ENCODE data around the gene UMOD.

UMOD gene

DNA sequence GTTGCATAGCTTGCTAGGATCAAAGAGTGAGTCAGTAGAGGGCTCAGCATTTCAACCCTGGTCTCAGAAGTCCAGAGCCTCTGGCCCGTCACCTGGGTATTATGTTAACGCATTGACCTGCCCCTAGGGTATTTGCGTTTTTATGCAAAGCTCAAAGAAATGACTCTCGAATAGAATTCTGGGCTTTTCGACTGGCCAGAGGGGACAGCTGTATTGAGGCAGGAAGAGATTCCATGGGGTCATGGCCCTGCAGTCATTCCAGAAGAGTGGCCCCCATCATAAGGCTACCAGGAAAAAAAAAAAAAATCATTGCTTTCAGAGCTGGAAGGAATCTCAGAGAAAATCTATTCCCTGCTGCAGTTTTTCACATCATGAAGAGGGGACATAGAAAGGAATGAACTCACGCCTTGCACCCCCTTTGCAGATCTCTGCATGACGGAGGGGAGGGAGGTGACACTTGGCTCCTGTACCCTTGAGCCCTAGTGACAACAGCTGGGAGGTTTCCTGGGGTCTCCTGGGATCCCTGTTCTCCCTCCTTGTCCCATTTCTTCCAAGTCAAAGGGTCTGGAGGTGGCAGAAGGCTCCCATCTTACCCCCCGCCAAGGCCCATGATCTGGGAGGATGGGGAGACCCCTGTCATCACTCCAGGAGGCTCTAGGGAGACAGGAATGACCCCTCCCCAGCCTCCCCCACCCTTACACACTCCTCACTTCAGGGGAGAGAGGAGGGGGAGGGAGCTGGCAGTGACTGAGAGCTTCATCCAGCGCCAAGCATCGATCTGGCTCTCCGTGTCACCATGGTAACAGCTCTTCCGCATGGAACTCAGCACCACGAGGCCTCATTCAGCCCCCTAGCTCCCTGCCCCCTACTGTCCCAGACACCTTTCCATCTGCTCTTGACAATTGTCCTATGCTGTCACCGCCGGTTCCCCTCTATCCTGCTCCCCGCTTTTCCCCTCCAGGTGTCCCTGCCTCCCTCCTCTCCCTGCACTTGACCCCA, 61.0 kb downstream of the UMOD start:
- no peak for DNase-seq

- DNase-seq, result no peak
Observed at GRCh38 chr16:20289571-20289970, 62.9 kb downstream of the UMOD start.

DNA sequence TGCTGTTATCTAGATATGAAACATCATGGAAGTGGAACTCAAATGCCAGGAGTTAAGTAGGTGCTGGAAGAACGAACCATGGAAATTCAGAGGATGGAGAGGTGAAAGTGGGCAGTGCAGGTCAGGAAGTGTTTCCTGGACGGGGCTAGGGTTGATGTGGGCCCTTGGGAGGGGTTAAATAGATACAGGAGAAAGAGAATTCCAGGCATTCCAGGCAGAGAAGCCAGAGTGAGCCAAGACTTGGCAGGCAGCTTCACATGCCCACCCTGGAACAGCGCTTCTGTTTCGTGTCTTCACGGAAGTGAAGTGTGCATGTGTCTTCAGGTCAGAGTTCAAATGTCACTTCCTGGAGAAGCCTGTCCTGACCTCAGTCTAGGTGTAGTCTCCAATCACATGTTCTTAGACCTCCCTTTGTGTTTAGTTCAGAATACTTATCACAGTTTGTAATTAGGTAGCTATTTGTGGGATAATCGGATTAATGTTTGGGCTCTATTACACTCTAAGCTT, 66.5 kb downstream of the UMOD start:
- DNase-seq, result no peak

All from stimulated activated CD4-positive, alpha-beta T cell treated with anti-CD3 and anti-CD28 coated beads, Interleukin-2, amount 100 ng/mL, for 48 hours (primary cell).